ENCODE results near the gene PPM1L. TPM values are rescaled to one million over a fixed set of nuclear protein-coding genes. Genes with fewer than 3 reads are reported as not detected.

Gene PPM1L
- total RNA-seq, 2 donors from 2014 or later, result 15.0 to 15.6 TPM

- Histone ChIP-seq H3K4me1 (no peaks in the 10 kb centered on the region), H3K9ac (ENCODE audit: low read depth in 2 of 2, low read length in 2 of 2) (no peak overlapping the region), H3K36me3 (no peaks in the 10 kb centered on the region), H3K9me3 (no peaks in the 10 kb centered on the region), H3K27me3 (no peaks in the 10 kb centered on the region), H3K4me3 (no peak overlapping the region), H3K27ac (no peak overlapping the region)
- no peak for DNase-seq
- intact Hi-C loops (cut with DNase I), result no loop called here
- no peak for TF ChIP-seq CTCF (IDR thresholded peaks at IDR 0.05)
Observed at GRCh38 chr3:160945336-160945735, 189.3 kb downstream of the PPM1L start.

DNA sequence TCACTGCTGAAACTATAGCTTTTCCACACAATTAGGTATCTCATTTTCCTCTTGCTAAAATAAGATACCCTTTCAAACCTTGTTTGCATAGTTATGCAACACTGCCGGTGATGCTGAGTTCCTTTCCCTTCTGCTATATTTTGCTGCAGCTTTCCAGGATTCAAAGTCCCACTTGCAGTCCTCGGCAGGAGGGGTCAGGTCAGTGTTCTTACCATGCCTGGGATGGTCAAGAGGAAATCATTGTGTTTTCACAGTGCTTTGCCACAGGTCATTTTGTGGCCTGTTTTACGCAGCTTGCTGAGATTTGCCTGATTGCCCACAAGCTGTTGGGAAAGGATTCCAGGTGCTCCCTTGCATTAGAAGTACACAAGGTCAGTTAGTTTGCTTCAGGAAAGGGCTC lies 192.2 kb downstream of the PPM1L start:
- DNase-seq, result no peak
- Histone ChIP-seq H3K27me3 (no peaks in the 10 kb centered on the region), H3K36me3 (no peaks in the 10 kb centered on the region), H3K9ac (ENCODE audit: low read depth in 2 of 2, low read length in 2 of 2) (no peak overlapping the region), H3K4me3 (no peak overlapping the region), H3K9me3 (no peaks in the 10 kb centered on the region), H3K27ac (no peak overlapping the region), H3K4me1 (no peaks in the 10 kb centered on the region)
- TF ChIP-seq CTCF (IDR thresholded peaks at IDR 0.05), result no peak
- intact Hi-C loops (cut with DNase I), result no loop called here

- TF ChIP-seq CTCF (IDR thresholded peaks at IDR 0.05), result no peak
- no peak overlapping the region for H3K4me3 ChIP-seq
- no peak overlapping the region for H3K9ac ChIP-seq (ENCODE audit: low read depth in 2 of 2, low read length in 2 of 2)
- no peaks in the 10 kb centered on the region for H3K4me1 ChIP-seq
- DNase-seq, result no peak
- no peak overlapping the region for H3K27ac ChIP-seq
- no peaks in the 10 kb centered on the region for H3K27me3 ChIP-seq
- H3K9me3 ChIP-seq, result no peaks in the 10 kb centered on the region
- intact Hi-C loops (cut with DNase I), result no loop called here
- no peaks in the 10 kb centered on the region for H3K36me3 ChIP-seq
Observed at GRCh38 chr3:160949460-160949859, 193.4 kb downstream of the PPM1L start.

DNA sequence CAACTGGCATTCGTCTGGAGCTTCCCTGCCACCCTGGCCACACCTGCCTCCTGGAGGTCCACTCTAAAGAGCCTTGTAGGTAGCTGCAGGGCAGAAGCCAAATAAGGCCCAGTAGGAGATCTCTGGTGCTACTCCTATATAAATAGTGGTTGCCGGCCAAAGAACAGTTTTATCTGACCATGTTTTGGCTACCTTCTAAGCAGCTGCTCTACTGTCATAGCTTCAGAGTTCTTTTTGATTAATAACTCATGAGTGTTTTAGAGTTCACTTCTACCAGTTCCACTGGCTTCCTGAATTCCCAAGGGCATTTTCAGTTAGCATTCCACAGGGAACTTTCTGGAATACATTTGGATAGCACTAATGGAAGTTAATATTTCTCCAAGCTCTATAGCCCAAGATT lies 194.5 kb downstream of the PPM1L start:
- intact Hi-C loops (cut with DNase I), result no loop called here
- Histone ChIP-seq H3K4me3 (no peak overlapping the region), H3K9me3 (no peaks in the 10 kb centered on the region), H3K4me1 (no peaks in the 10 kb centered on the region), H3K27me3 (no peaks in the 10 kb centered on the region), H3K9ac (ENCODE audit: low read depth in 2 of 2, low read length in 2 of 2) (no peak overlapping the region), H3K27ac (no peak overlapping the region), H3K36me3 (no peaks in the 10 kb centered on the region)
- no peak for DNase-seq
- TF ChIP-seq CTCF (IDR thresholded peaks at IDR 0.05), result no peak

GRCh38 chr3:160950954-160951353 lies 194.9 kb downstream of the PPM1L start:
- no peak for DNase-seq
- Histone ChIP-seq H3K27ac (no peak overlapping the region), H3K27me3 (no peaks in the 10 kb centered on the region), H3K4me3 (no peak overlapping the region), H3K4me1 (no peaks in the 10 kb centered on the region), H3K9me3 (no peaks in the 10 kb centered on the region), H3K36me3 (no peaks in the 10 kb centered on the region), H3K9ac (ENCODE audit: low read depth in 2 of 2, low read length in 2 of 2) (no peak overlapping the region)
- intact Hi-C loops (cut with DNase I), result no loop called here
- TF ChIP-seq CTCF (IDR thresholded peaks at IDR 0.05), result no peak

Measured in colonic mucosa (tissue), 4 donors.